HepG2 (cell line): ENCODE data around the gene TOM1L1. TPM values are rescaled to one million over a fixed set of nuclear protein-coding genes. Genes with fewer than 3 reads are reported as not detected.

Experiments used
- ATAC-seq: fragments of 200-7000 bp; cut with Tn5 transposase; 3 replicates; pipeline ENCODE4 v1.9.1; 2020; ENCODE audit warnings: mild to moderate bottlenecking, moderate library complexity
- BruUV-seq: library from RNA; stranded (reverse); fragments of 400-500 nt; replicated peaks from 2 replicates; lab custom pipeline; 2021; lab: Mats Ljungman, UMichigan
- CTCF ChIA-PET: fragments of 300-600 bp; formaldehyde crosslinking; extraction: SDS; loops from one replicate; lab custom pipeline; 2021; ENCODE audit warnings: low total read pairs, inconsistent platforms, low intra/inter-chr PET ratio; lab: Yijun Ruan, JAX
- POLR2A ChIA-PET: fragments of 350-600 bp; sonication (Branson Sonifier 250); formaldehyde crosslinking; loops from one replicate; lab custom pipeline; 2020; ENCODE audit warnings: antibody characterized with exemption, inconsistent platforms; lab: Yijun Ruan, JAX
- DNase-seq: peaks from one replicate; pipeline ENCODE4 v3.0.0-alpha.2; 2015; ENCODE audit warnings: low spot score
- FAIRE-seq: peaks from 3 replicates; lab custom pipeline; 2011; peaks lifted over from hg19 to GRCh38; lab: Jason Lieb, UNC
- H2AFZ ChIP-seq: one replicate; pipeline ENCODE4 v1.6.1; 2011; ENCODE audit warnings: low read length, inconsistent platforms
- H3K27ac ChIP-seq: fragments of 300-600 bp; 3 replicates; pipeline ENCODE4 v1.8.0; 2011; ENCODE audit warnings: mixed run types, mild to moderate bottlenecking, mixed read lengths, low read length, inconsistent platforms; ENCODE audit not compliant: insufficient read depth; ENCODE audit errors: extremely low read length
- H3K27me3 ChIP-seq, 2 experiments: fragments of 200-600 bp in 1 of 2; 2 replicates in 1 of 2; 3 replicates in 1 of 2; pipeline versions ENCODE4 v1.6.0 to v1.8.0; 2011; ENCODE audit warnings: low read length in 2 of 2, mild to moderate bottlenecking in 2 of 2, moderate library complexity in 2 of 2, inconsistent platforms in 1 of 2; ENCODE audit not compliant: insufficient read depth in 2 of 2, control insufficient read depth in 1 of 2
- H3K36me3 ChIP-seq, 2 experiments: fragments of 200-600 bp in 1 of 2; replicated peaks in 1 of 2; 2 replicates in 1 of 2; 3 replicates in 1 of 2; pipeline versions ENCODE4 v1.5.1 to v1.8.0; 2011; ENCODE audit warnings: low read length in 2 of 2, inconsistent platforms in 1 of 2; ENCODE audit not compliant: insufficient read depth in 2 of 2, control insufficient read depth in 1 of 2
- H3K4me1 ChIP-seq: 2 replicates; pipeline ENCODE4 v1.5.1; 2012; ENCODE audit warnings: low read length, inconsistent platforms; ENCODE audit not compliant: insufficient read depth
- H3K4me2 ChIP-seq: 2 replicates; pipeline ENCODE4 v1.6.0; 2011; ENCODE audit warnings: low read depth, low read length, inconsistent platforms
- H3K4me3 ChIP-seq, 3 experiments: fragments of 200-600 bp in 1 of 3; sonication (generic), shearing (Covaris generic) in 1 of 3; replicated peaks in 1 of 3; 2 replicates each; pipeline ENCODE4 v1.5.1; 2011 to 2016; ENCODE audit warnings: low read length in 3 of 3, inconsistent platforms in 2 of 3, low read depth in 2 of 3, mild to moderate bottlenecking in 2 of 3, control low read depth in 1 of 3, mixed read lengths in 1 of 3; ENCODE audit not compliant: insufficient read depth in 1 of 3
- H3K79me2 ChIP-seq: one replicate; pipeline ENCODE4 v1.6.1; 2011; ENCODE audit warnings: low read length, inconsistent platforms; ENCODE audit not compliant: insufficient read depth
- H3K9ac ChIP-seq: 2 replicates; pipeline ENCODE4 v1.6.0; 2011; ENCODE audit warnings: mild to moderate bottlenecking, low read depth, low read length, inconsistent platforms; ENCODE audit not compliant: insufficient read depth
- H3K9me3 ChIP-seq: 2 replicates; pipeline ENCODE4 v1.5.1; 2012; ENCODE audit warnings: mild to moderate bottlenecking, low read length
- H4K20me1 ChIP-seq: 2 replicates; pipeline ENCODE4 v1.6.0; 2011; ENCODE audit warnings: inconsistent platforms, mild to moderate bottlenecking, low read length, moderate library complexity; ENCODE audit not compliant: insufficient read depth
- ARID5B ChIP-seq: IDR thresholded peaks from 2 replicates; pipeline ENCODE4 v1.4.0; 2020; ENCODE audit warnings: mild to moderate bottlenecking, missing genetic modification reagents
- FOXA3 ChIP-seq: IDR thresholded peaks from 2 replicates; pipeline ENCODE4 v1.6.1; 2016; ENCODE audit warnings: missing genetic modification reagents, missing compliant biosample characterization
- KDM4B ChIP-seq: sonication (generic); formaldehyde crosslinking; IDR thresholded peaks from 2 replicates; pipeline ENCODE4 v1.4.0; 2020; ENCODE audit warnings: missing genetic modification reagents
- KDM5B ChIP-seq: sonication (generic); formaldehyde crosslinking; IDR thresholded peaks from 2 replicates; pipeline ENCODE4 v1.4.0; 2020; ENCODE audit warnings: missing genetic modification reagents, mild to moderate bottlenecking, borderline replicate concordance
- NR2F6 ChIP-seq, 2 experiments: IDR thresholded peaks; 2 replicates each; pipeline ENCODE4 v1.6.1; 2016; ENCODE audit warnings: antibody characterized with exemption in 1 of 2, mild to moderate bottlenecking in 1 of 2
- SYNCRIP ChIP-seq: fragments of 200-400 bp; formaldehyde crosslinking; IDR thresholded peaks from 2 replicates; pipeline ENCODE4 v1.6.1; 2018; ENCODE audit warnings: mild to moderate bottlenecking, low read depth, low read length; ENCODE audit not compliant: insufficient read depth
- YEATS2 ChIP-seq: sonication (generic); formaldehyde crosslinking; IDR thresholded peaks from 2 replicates; pipeline ENCODE4 v1.4.0; 2020; ENCODE audit warnings: missing genetic modification reagents, borderline replicate concordance
- ZBTB21 ChIP-seq: sonication (generic); formaldehyde crosslinking; IDR thresholded peaks from 2 replicates; pipeline ENCODE4 v1.4.0; 2020; ENCODE audit warnings: missing genetic modification reagents
- ZNF274 ChIP-seq: sonication (generic); formaldehyde crosslinking; IDR thresholded peaks from 2 replicates; pipeline ENCODE4 v1.5.1; 2020; ENCODE audit warnings: mild to moderate bottlenecking, missing genetic modification reagents
- ZNF607 ChIP-seq: sonication (generic); formaldehyde crosslinking; IDR thresholded peaks from 2 replicates; pipeline ENCODE4 v1.5.1; 2020; ENCODE audit warnings: missing genetic modification reagents, mild to moderate bottlenecking, borderline replicate concordance
- ZNF7 ChIP-seq: IDR thresholded peaks from 2 replicates; pipeline ENCODE4 v1.6.1; 2016; ENCODE audit warnings: missing biosample characterization, missing genetic modification reagents
- ZNF746 ChIP-seq: sonication (generic); formaldehyde crosslinking; IDR thresholded peaks from 2 replicates; pipeline ENCODE4 v1.8.0; 2022; ENCODE audit warnings: mild to moderate bottlenecking, missing genetic modification reagents
- WGBS: methylation state at CpG from one replicate; pipeline ENCODE4 v1.1.6; 2017; ENCODE audit warnings: low lambda C conversion rate; 5-methylcytosine and 5-hydroxymethylcytosine counted together
- in situ Hi-C: cut with HindIII; loops from 2 replicates; pipeline ENCODE4 v1.10.0; 2017; ENCODE audit warnings: low pct_unique_long_range_greater_than_20kb; ENCODE audit not compliant: extremely low pct_ligation_motif_present
- intact Hi-C: fragments of 100-400 bp; cut with micrococcal nuclease; formaldehyde crosslinking; loops from one replicate; pipeline ENCODE4 v1.10.0; 2022; ENCODE audit not compliant: unreplicated experiment
- polyA plus RNA-seq, 8 experiments: library from polyadenylated mRNA; depleted of rRNA in 3 of 8; stranded (reverse) in 7 of 8; unstranded in 1 of 8; fragments of >200 nt; fragmentation: Illumina TruSeq in 4 of 8; extraction: Trizol in 4 of 8; gene quantifications; 2 replicates each; pipeline versions ENCODE4 v1.2.1 to v1.2.3, GENCODE V29; 2011 to 2016; ENCODE audit warnings: low read depth in 4 of 8, missing spikeins in 1 of 8, mixed read lengths in 1 of 8; ENCODE audit not compliant: insufficient read depth in 1 of 8
- total RNA-seq, 5 experiments: library from RNA; depleted of rRNA; stranded (reverse); fragments of >200 nt; fragmentation: Illumina TruSeq; extraction: Trizol; gene quantifications; 2 replicates each; pipeline ENCODE4 v1.2.3, GENCODE V29; 2016; ENCODE audit warnings: low read depth in 1 of 5
- TF ChIP-seq, protein P1 (sequence below): IDR thresholded peaks from 2 replicates; pipeline ENCODE4 v1.6.1; 2012; ENCODE audit warnings: low read depth, low read length, improper control_type of control experiment
- TF ChIP-seq, protein P2 (sequence below): IDR thresholded peaks from 2 replicates; pipeline ENCODE4 v1.6.1; 2016; ENCODE audit warnings: missing compliant biosample characterization, missing genetic modification reagents, borderline replicate concordance
- TF ChIP-seq, protein P3 (sequence below): IDR thresholded peaks from 2 replicates; pipeline ENCODE4 v1.6.1; 2016; ENCODE audit warnings: low read depth, control low read depth

Gene TOM1L1
- total and polyA plus RNA-seq, 2 of the 13 experiments (the other 11 are each of a cell fraction or from before 2014, with no cell fraction given), result 45.3 to 51.3 TPM

- ChIA-PET CTCF (no interaction called here), POLR2A (interaction anchor here (1.5 kb wide), 1 partner anchor 37 kb away, joined by 5 read pairs; no protein-coding TSS in a partner anchor)
- Histone ChIP-seq H3K27me3 (no peaks in the 10 kb centered on the region; a peak in 1 of 5 replicates), H2AFZ (peak within 1 kb of the TSS; percentile 48), H3K27ac (peak within 1 kb of the TSS; percentile 82), H3K4me3 (peak within 1 kb of the TSS; percentile 79 to 99 (median 93)), H3K4me1 (peaks cover 68% of the 10 kb centered on the region), H3K9ac (peak within 1 kb of the TSS; percentile 92), H3K4me2 (peak within 1 kb of the TSS; percentile 91), H3K36me3 (peaks cover 1 to 22% of the 10 kb centered on the region in 2 experiments; a peak in 4 of 5 replicates), H4K20me1 (peaks cover 5% of the 10 kb centered on the region), H3K9me3 (no peaks in the 10 kb centered on the region), H3K79me2 (peaks cover 87% of the 10 kb centered on the region)
- WGBS, result under 1% methylated on average over 49 of the region's 57 CpGs
- ATAC-seq (peak; percentile 89), DNase-seq (peak; percentile 97), FAIRE-seq (peak; percentile 95)
- in situ Hi-C loops, result no loop called here
- intact Hi-C loops, result loop anchor here (1.0 to 10.0 kb wide), 2 partner anchors 65 to 316 kb away; no protein-coding TSS in a partner anchor
- BruUV-seq, result no TSS peak
- TF ChIP-seq ZNF607 (CRISPR knock-in tag) (peak; percentile 91; the same call in 1 of the 2 replicates), ARID5B (CRISPR knock-in tag) (peak; percentile 56; the same call in 1 of the 2 replicates), SYNCRIP (no peak), KDM4B (CRISPR knock-in tag) (peak; percentile 75; the same call in 1 of the 2 replicates), NR2F6 (IDR thresholded peaks at IDR 0.05) (no peak), NR2F6 (CRISPR knock-in tag; IDR thresholded peaks at IDR 0.05) (peak; percentile 68), ZNF746 (CRISPR knock-in tag) (0 out of 2 replicates have a peak, but pooled peaks have one; percentile 12), YEATS2 (CRISPR knock-in tag) (peak; percentile 99), KDM5B (CRISPR knock-in tag) (peak; percentile 80; the same call in 1 of the 2 replicates), ZBTB21 (CRISPR knock-in tag) (no peak), ZNF7 (CRISPR knock-in tag) (no peak), ZNF274 (CRISPR knock-in tag) (peak; percentile 85), FOXA3 (CRISPR knock-in tag) (peak; percentile 67; the same call in 1 of the 2 replicates)
- TF ChIP-seq, protein P1, sequence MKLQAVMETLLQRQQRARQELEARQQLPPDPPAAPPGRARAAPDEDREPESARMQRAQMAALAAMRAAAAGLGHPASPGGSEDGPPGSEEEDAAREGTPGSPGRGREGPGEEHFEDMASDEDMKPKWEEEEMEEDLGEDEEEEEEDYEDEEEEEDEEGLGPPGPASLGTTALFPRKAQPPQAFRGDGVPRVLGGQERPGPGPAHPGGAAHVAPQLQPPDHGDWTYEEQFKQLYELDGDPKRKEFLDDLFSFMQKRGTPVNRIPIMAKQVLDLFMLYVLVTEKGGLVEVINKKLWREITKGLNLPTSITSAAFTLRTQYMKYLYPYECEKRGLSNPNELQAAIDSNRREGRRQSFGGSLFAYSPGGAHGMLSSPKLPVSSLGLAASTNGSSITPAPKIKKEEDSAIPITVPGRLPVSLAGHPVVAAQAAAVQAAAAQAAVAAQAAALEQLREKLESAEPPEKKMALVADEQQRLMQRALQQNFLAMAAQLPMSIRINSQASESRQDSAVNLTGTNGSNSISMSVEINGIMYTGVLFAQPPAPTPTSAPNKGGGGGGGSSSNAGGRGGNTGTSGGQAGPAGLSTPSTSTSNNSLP, result no peak
- TF ChIP-seq, protein P2, sequence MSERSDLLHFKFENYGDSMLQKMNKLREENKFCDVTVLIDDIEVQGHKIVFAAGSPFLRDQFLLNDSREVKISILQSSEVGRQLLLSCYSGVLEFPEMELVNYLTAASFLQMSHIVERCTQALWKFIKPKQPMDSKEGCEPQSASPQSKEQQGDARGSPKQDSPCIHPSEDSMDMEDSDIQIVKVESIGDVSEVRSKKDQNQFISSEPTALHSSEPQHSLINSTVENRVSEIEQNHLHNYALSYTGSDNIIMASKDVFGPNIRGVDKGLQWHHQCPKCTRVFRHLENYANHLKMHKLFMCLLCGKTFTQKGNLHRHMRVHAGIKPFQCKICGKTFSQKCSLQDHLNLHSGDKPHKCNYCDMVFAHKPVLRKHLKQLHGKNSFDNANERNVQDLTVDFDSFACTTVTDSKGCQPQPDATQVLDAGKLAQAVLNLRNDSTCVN (CRISPR knock-in tag), result peak; percentile 12; the same call in 1 of the 2 replicates
- TF ChIP-seq, protein P3, sequence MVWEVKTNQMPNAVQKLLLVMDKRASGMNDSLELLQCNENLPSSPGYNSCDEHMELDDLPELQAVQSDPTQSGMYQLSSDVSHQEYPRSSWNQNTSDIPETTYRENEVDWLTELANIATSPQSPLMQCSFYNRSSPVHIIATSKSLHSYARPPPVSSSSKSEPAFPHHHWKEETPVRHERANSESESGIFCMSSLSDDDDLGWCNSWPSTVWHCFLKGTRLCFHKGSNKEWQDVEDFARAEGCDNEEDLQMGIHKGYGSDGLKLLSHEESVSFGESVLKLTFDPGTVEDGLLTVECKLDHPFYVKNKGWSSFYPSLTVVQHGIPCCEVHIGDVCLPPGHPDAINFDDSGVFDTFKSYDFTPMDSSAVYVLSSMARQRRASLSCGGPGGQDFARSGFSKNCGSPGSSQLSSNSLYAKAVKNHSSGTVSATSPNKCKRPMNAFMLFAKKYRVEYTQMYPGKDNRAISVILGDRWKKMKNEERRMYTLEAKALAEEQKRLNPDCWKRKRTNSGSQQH (CRISPR knock-in tag), result no peak; the same call in 1 of the 2 replicates
Observed at GRCh38 chr17:54968262-54968987, 67.8 kb downstream of the TOM1L1 start, which contains the start of the genes COX11 and STXBP4. TSS of gene COX11 (minus strand) at chr17:54968654. CDS start at chr17:54968646, 8 bp downstream. TSS of gene STXBP4 (plus strand) at chr17:54968765. CDS start at chr17:54986220, 17,455 bp downstream.
